ENCODE data around the gene BICD1.

The BICD1 gene

GRCh38 chr12:32149489-32149888 lies 42.8 kb downstream of the BICD1 start:
- Histone ChIP-seq H3K9me3 (ENCODE audit: control insufficient read depth, low read length) (no peaks in the 10 kb centered on the region), H3K36me3 (ENCODE audit: control insufficient read depth, insufficient read depth, low read length) (no peaks in the 10 kb centered on the region), H3K4me3 (ENCODE audit: low read length) (no peak overlapping the region), H3K27me3 (ENCODE audit: control insufficient read depth, insufficient read depth, low read length) (no peaks in the 10 kb centered on the region), H3K4me1 (ENCODE audit: control insufficient read depth, insufficient read depth, low read length) (no peaks in the 10 kb centered on the region), H3K9ac (ENCODE audit: low read length) (no peak overlapping the region)

GRCh38 chr12:32151086-32151485 lies 44.4 kb downstream of the BICD1 start:
- no peaks in the 10 kb centered on the region for H3K9me3 ChIP-seq (ENCODE audit: control insufficient read depth, low read length)
- H3K36me3 ChIP-seq (ENCODE audit: control insufficient read depth, insufficient read depth, low read length) = no peaks in the 10 kb centered on the region
- H3K4me3 ChIP-seq (ENCODE audit: low read length) = no peak overlapping the region
- H3K4me1 ChIP-seq (ENCODE audit: control insufficient read depth, insufficient read depth, low read length) = no peaks in the 10 kb centered on the region
- H3K9ac ChIP-seq (ENCODE audit: low read length) = no peak overlapping the region
- H3K27me3 ChIP-seq (ENCODE audit: control insufficient read depth, insufficient read depth, low read length) = no peaks in the 10 kb centered on the region

GRCh38 chr12:32151552-32151951 lies 44.9 kb downstream of the BICD1 start:
- Histone ChIP-seq H3K4me1 (ENCODE audit: control insufficient read depth, insufficient read depth, low read length) (no peaks in the 10 kb centered on the region), H3K9me3 (ENCODE audit: control insufficient read depth, low read length) (no peaks in the 10 kb centered on the region), H3K36me3 (ENCODE audit: control insufficient read depth, insufficient read depth, low read length) (no peaks in the 10 kb centered on the region), H3K9ac (ENCODE audit: low read length) (no peak overlapping the region), H3K4me3 (ENCODE audit: low read length) (no peak overlapping the region), H3K27me3 (ENCODE audit: control insufficient read depth, insufficient read depth, low read length) (no peaks in the 10 kb centered on the region)

DNA sequence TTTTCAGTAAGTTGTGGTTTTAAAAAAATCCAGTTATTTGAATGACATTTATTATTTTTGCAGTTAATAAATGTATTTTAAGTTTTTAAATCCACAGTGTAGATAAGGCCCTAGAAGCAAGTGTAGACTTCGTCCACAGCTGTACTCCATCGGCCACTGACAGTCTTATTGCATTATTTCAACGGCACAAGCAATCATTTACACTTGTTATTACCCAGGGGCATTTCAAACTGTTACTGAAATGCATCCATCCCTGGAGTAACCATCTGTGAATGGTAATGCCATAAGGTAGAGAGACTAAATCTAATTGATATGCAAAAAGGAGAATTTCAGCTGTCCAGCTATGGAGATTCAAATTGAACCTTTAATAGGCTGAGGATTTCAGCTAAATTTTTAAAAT lies 48.4 kb downstream of the BICD1 start:
- Histone ChIP-seq H3K9ac (ENCODE audit: low read length) (no peak overlapping the region), H3K9me3 (ENCODE audit: control insufficient read depth, low read length) (no peaks in the 10 kb centered on the region), H3K4me1 (ENCODE audit: control insufficient read depth, insufficient read depth, low read length) (no peaks in the 10 kb centered on the region), H3K27me3 (ENCODE audit: control insufficient read depth, insufficient read depth, low read length) (no peaks in the 10 kb centered on the region), H3K4me3 (ENCODE audit: low read length) (no peak overlapping the region), H3K36me3 (ENCODE audit: control insufficient read depth, insufficient read depth, low read length) (no peaks in the 10 kb centered on the region)

GRCh38 chr12:32155961-32156529 lies 49.4 kb downstream of the BICD1 start:
- H3K36me3 ChIP-seq (ENCODE audit: control insufficient read depth, insufficient read depth, low read length) = no peaks in the 10 kb centered on the region
- no peaks in the 10 kb centered on the region for H3K4me1 ChIP-seq (ENCODE audit: control insufficient read depth, insufficient read depth, low read length)
- H3K9me3 ChIP-seq (ENCODE audit: control insufficient read depth, low read length) = no peaks in the 10 kb centered on the region
- H3K4me3 ChIP-seq (ENCODE audit: low read length) = no peak overlapping the region
- no peaks in the 10 kb centered on the region for H3K27me3 ChIP-seq (ENCODE audit: control insufficient read depth, insufficient read depth, low read length)
- H3K9ac ChIP-seq (ENCODE audit: low read length) = no peak overlapping the region

- Histone ChIP-seq H3K4me1 (ENCODE audit: control insufficient read depth, insufficient read depth, low read length) (no peaks in the 10 kb centered on the region), H3K4me3 (ENCODE audit: low read length) (no peak overlapping the region), H3K36me3 (ENCODE audit: control insufficient read depth, insufficient read depth, low read length) (no peaks in the 10 kb centered on the region), H3K9ac (ENCODE audit: low read length) (no peak overlapping the region), H3K9me3 (ENCODE audit: control insufficient read depth, low read length) (no peaks in the 10 kb centered on the region), H3K27me3 (ENCODE audit: control insufficient read depth, insufficient read depth, low read length) (no peaks in the 10 kb centered on the region)
Observed at GRCh38 chr12:32158525-32158924, 51.9 kb downstream of the BICD1 start.

GRCh38 chr12:32159381-32159780 lies 52.7 kb downstream of the BICD1 start:
- no peaks in the 10 kb centered on the region for H3K9me3 ChIP-seq (ENCODE audit: control insufficient read depth, low read length)
- H3K27me3 ChIP-seq (ENCODE audit: control insufficient read depth, insufficient read depth, low read length) = no peaks in the 10 kb centered on the region
- H3K4me1 ChIP-seq (ENCODE audit: control insufficient read depth, insufficient read depth, low read length) = no peaks in the 10 kb centered on the region
- no peaks in the 10 kb centered on the region for H3K36me3 ChIP-seq (ENCODE audit: control insufficient read depth, insufficient read depth, low read length)
- H3K9ac ChIP-seq (ENCODE audit: low read length) = no peak overlapping the region
- H3K4me3 ChIP-seq (ENCODE audit: low read length) = no peak overlapping the region

GRCh38 chr12:32159925-32160324 lies 53.3 kb downstream of the BICD1 start:
- no peaks in the 10 kb centered on the region for H3K36me3 ChIP-seq (ENCODE audit: control insufficient read depth, insufficient read depth, low read length)
- H3K9me3 ChIP-seq (ENCODE audit: control insufficient read depth, low read length) = no peaks in the 10 kb centered on the region
- H3K4me1 ChIP-seq (ENCODE audit: control insufficient read depth, insufficient read depth, low read length) = no peaks in the 10 kb centered on the region
- no peaks in the 10 kb centered on the region for H3K27me3 ChIP-seq (ENCODE audit: control insufficient read depth, insufficient read depth, low read length)
- H3K4me3 ChIP-seq (ENCODE audit: low read length) = no peak overlapping the region
- no peak overlapping the region for H3K9ac ChIP-seq (ENCODE audit: low read length)

- H3K27me3 ChIP-seq (ENCODE audit: control insufficient read depth, insufficient read depth, low read length) = no peaks in the 10 kb centered on the region
- H3K4me3 ChIP-seq (ENCODE audit: low read length) = no peak overlapping the region
- no peak overlapping the region for H3K9ac ChIP-seq (ENCODE audit: low read length)
- H3K9me3 ChIP-seq (ENCODE audit: control insufficient read depth, low read length) = no peaks in the 10 kb centered on the region
- no peaks in the 10 kb centered on the region for H3K4me1 ChIP-seq (ENCODE audit: control insufficient read depth, insufficient read depth, low read length)
- no peaks in the 10 kb centered on the region for H3K36me3 ChIP-seq (ENCODE audit: control insufficient read depth, insufficient read depth, low read length)
Observed at GRCh38 chr12:32161058-32161457, 54.4 kb downstream of the BICD1 start.

- no peaks in the 10 kb centered on the region for H3K36me3 ChIP-seq (ENCODE audit: control insufficient read depth, insufficient read depth, low read length)
- no peaks in the 10 kb centered on the region for H3K4me1 ChIP-seq (ENCODE audit: control insufficient read depth, insufficient read depth, low read length)
- no peak overlapping the region for H3K9ac ChIP-seq (ENCODE audit: low read length)
- no peaks in the 10 kb centered on the region for H3K9me3 ChIP-seq (ENCODE audit: control insufficient read depth, low read length)
- no peaks in the 10 kb centered on the region for H3K27me3 ChIP-seq (ENCODE audit: control insufficient read depth, insufficient read depth, low read length)
- no peak overlapping the region for H3K4me3 ChIP-seq (ENCODE audit: low read length)
Observed at GRCh38 chr12:32163596-32163995, 56.9 kb downstream of the BICD1 start.

DNA sequence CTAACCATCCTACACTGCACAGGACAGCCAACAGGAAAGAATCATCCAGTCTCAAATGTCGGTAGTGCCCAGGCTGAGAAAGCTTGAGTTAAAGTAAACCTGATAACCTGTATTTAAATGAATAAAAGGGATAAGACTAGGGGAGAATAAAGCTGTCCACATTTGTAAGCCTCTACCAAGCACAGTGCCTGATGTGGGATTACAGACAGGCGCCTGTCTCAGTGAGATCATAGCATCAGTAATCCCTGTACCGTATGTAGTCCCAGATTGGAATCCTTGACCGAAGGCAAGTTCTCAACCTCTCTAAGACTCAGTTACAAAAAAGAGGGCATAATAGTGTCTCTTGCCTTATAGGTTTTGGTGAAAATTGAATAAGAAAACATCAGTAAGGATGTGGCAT lies 59.9 kb downstream of the BICD1 start:
- Histone ChIP-seq H3K4me1 (ENCODE audit: control insufficient read depth, insufficient read depth, low read length) (no peaks in the 10 kb centered on the region), H3K36me3 (ENCODE audit: control insufficient read depth, insufficient read depth, low read length) (no peaks in the 10 kb centered on the region), H3K9ac (ENCODE audit: low read length) (no peak overlapping the region), H3K9me3 (ENCODE audit: control insufficient read depth, low read length) (no peaks in the 10 kb centered on the region), H3K4me3 (ENCODE audit: low read length) (no peak overlapping the region), H3K27me3 (ENCODE audit: control insufficient read depth, insufficient read depth, low read length) (no peaks in the 10 kb centered on the region)

- Histone ChIP-seq H3K9me3 (ENCODE audit: control insufficient read depth, low read length) (no peaks in the 10 kb centered on the region), H3K36me3 (ENCODE audit: control insufficient read depth, insufficient read depth, low read length) (no peaks in the 10 kb centered on the region), H3K9ac (ENCODE audit: low read length) (no peak overlapping the region), H3K4me1 (ENCODE audit: control insufficient read depth, insufficient read depth, low read length) (no peaks in the 10 kb centered on the region), H3K4me3 (ENCODE audit: low read length) (no peak overlapping the region), H3K27me3 (ENCODE audit: control insufficient read depth, insufficient read depth, low read length) (no peaks in the 10 kb centered on the region)
Observed at GRCh38 chr12:32170437-32170998, 63.9 kb downstream of the BICD1 start.

DNA sequence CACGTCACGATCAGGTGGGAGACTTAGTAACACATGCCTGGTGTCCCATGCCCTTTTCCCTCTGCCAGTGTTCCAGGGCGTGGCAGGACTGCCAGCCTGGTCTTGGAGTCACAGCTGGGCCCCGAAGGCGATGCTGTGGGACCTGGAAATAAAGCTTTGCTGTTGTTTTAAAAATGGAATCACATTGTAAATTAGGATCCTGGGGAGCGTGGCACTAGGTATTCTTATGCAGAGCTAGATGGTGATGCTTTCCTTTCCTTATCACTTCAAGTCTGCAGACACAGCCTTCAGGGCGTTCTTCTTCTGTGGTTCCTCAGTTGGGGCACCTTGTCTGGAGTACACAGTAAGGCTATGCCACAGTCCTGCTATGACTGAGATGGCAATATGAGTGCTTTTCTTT lies 64.6 kb downstream of the BICD1 start:
- no peaks in the 10 kb centered on the region for H3K4me1 ChIP-seq (ENCODE audit: control insufficient read depth, insufficient read depth, low read length)
- no peaks in the 10 kb centered on the region for H3K27me3 ChIP-seq (ENCODE audit: control insufficient read depth, insufficient read depth, low read length)
- H3K9me3 ChIP-seq (ENCODE audit: control insufficient read depth, low read length) = no peaks in the 10 kb centered on the region
- no peak overlapping the region for H3K9ac ChIP-seq (ENCODE audit: low read length)
- no peaks in the 10 kb centered on the region for H3K36me3 ChIP-seq (ENCODE audit: control insufficient read depth, insufficient read depth, low read length)
- no peak overlapping the region for H3K4me3 ChIP-seq (ENCODE audit: low read length)
